ENCODE measurements around the gene RAB26. TPM values are rescaled to one million over a fixed set of nuclear protein-coding genes. Genes with fewer than 3 reads are reported as not detected.

The RAB26 gene
- total RNA-seq, 2 donors from 2014 or later, result 1.8 to 5.1 TPM

DNA sequence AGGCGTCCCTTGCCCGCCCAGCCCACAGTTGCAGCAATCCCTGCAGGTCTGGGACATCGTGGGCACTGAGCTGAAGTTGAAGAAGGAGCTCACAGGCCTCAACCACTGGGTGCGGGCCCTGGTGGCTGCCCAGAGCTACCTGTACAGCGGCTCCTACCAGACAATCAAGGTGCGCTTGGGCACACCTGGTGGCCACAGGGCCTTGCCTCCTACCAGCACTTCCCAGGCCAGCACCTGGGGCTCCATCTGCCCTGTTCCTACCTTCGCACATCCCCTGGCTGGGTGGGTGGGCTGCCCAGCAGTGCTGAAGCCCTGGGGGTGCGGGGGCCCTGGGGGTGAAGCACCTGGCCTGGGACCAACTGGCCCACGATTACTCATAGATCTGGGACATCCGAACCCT lies 27.0 kb downstream of the RAB26 start:
- TF ChIP-seq, protein P1, sequence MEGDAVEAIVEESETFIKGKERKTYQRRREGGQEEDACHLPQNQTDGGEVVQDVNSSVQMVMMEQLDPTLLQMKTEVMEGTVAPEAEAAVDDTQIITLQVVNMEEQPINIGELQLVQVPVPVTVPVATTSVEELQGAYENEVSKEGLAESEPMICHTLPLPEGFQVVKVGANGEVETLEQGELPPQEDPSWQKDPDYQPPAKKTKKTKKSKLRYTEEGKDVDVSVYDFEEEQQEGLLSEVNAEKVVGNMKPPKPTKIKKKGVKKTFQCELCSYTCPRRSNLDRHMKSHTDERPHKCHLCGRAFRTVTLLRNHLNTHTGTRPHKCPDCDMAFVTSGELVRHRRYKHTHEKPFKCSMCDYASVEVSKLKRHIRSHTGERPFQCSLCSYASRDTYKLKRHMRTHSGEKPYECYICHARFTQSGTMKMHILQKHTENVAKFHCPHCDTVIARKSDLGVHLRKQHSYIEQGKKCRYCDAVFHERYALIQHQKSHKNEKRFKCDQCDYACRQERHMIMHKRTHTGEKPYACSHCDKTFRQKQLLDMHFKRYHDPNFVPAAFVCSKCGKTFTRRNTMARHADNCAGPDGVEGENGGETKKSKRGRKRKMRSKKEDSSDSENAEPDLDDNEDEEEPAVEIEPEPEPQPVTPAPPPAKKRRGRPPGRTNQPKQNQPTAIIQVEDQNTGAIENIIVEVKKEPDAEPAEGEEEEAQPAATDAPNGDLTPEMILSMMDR (IDR thresholded peaks at IDR 0.05), result no peak
- TF ChIP-seq POLR2A (IDR thresholded peaks at IDR 0.05) (no peak), POLR2AphosphoS5 (IDR thresholded peaks at IDR 0.05) (no peak)
- Histone ChIP-seq H3K4me1 (replicated peaks) (no peaks in the 10 kb centered on the region), H3K9me3 (no peaks in the 10 kb centered on the region), H3K27ac (no peak overlapping the region), H3K27me3 (replicated peaks; ENCODE audit: insufficient read depth) (no peaks in the 10 kb centered on the region), H3K36me3 (peaks cover 7 to 14% of the 10 kb centered on the region in 2 donors), H3K4me3 (no peak overlapping the region)
- 95% methylated on average over 6 of the region's 10 CpGs for WGBS
- intact Hi-C loops (cut with DNase I), result no loop called here
- DNase-seq (ENCODE audit: low spot score), result no peak

DNA sequence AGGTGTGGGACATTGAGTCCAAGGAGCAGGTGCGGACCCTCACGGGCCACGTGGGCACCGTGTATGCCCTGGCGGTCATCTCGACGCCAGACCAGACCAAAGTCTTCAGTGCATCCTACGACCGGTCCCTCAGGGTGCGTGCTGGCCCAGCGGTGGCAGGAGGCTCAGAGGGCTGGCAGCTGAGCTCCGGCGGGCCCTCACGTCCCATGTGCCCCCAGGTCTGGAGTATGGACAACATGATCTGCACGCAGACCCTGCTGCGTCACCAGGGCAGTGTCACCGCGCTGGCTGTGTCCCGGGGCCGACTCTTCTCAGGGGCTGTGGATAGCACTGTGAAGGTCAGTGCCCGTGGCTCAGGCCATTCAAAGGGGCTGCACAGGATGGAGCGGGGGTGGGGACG lies 27.6 kb downstream of the RAB26 start:
- Histone ChIP-seq H3K4me1 (replicated peaks) (no peaks in the 10 kb centered on the region), H3K27me3 (replicated peaks; ENCODE audit: insufficient read depth) (no peaks in the 10 kb centered on the region), H3K36me3 (peaks cover 7 to 14% of the 10 kb centered on the region in 2 donors), H3K27ac (no peak overlapping the region), H3K4me3 (no peak overlapping the region), H3K9me3 (no peaks in the 10 kb centered on the region)
- 94% methylated on average over 11 of the region's 23 CpGs for WGBS
- intact Hi-C loops (cut with DNase I), result no loop called here
- no peak for DNase-seq (ENCODE audit: low spot score)
- no peak for TF ChIP-seq POLR2AphosphoS5 (IDR thresholded peaks at IDR 0.05)
- TF ChIP-seq, protein P1 (IDR thresholded peaks at IDR 0.05), result no peak

DNA sequence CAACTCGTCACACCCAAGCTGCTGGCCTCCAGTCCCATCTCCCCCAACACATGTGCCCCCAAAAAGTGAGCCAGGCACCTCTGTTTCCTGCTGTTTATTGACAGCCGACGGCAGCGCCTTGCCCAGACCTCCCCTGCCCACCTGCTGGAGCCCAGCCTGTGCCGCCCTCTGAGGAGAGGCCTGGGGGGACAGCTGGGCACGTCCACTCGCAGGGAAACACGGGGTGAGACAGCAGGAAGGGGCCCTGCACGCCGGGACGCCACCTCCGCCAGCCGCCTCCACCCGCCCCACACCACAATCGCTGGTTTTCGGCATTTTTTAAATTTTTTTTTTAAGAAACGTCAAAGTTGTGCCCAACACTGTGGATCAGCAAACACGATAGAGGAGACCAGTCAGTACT lies 28.7 kb downstream of the RAB26 start:
- H3K4me3 ChIP-seq, result no peak overlapping the region
- H3K27ac ChIP-seq, result no peak overlapping the region
- TF ChIP-seq, protein P1 (IDR thresholded peaks at IDR 0.05), result no peak
- no peak for TF ChIP-seq POLR2AphosphoS5 (IDR thresholded peaks at IDR 0.05)
- no peak for TF ChIP-seq POLR2A (IDR thresholded peaks at IDR 0.05)
- DNase-seq (ENCODE audit: low spot score), result no peak
- intact Hi-C loops (cut with DNase I), result no loop called here
- no peaks in the 10 kb centered on the region for H3K9me3 ChIP-seq
- H3K36me3 ChIP-seq, result peaks cover 7 to 14% of the 10 kb centered on the region in 2 donors
- H3K27me3 ChIP-seq (replicated peaks; ENCODE audit: insufficient read depth), result no peaks in the 10 kb centered on the region
- WGBS, result 91% methylated on average over 18 of the region's 18 CpGs
- no peaks in the 10 kb centered on the region for H3K4me1 ChIP-seq (replicated peaks)

DNA sequence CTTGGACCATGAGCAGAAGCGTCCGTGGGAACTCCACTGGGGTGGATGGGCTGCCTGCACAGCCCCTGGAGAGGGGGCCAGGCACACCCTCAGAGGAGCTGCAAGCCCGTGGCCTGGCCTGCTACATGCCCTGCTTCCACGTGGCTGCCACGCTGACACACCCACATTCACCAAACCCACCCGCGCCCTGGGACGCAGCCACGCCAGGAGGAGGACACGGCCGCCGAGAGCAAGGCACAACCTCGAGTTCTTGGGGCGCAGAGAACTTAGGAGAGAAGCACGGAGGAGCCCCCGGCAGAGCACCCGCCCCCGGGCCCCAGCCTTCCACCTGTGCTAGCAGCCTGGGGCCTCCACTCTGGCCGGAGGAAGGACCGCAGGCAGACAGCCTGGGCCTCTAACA lies 29.1 kb downstream of the RAB26 start:
- TF ChIP-seq POLR2A (IDR thresholded peaks at IDR 0.05) (no peak), POLR2AphosphoS5 (IDR thresholded peaks at IDR 0.05) (no peak)
- 90% methylated on average over 20 of the region's 20 CpGs for WGBS
- H3K36me3 ChIP-seq, result peaks cover 7 to 14% of the 10 kb centered on the region in 2 donors
- H3K9me3 ChIP-seq, result no peaks in the 10 kb centered on the region
- DNase-seq (ENCODE audit: low spot score), result no peak
- H3K4me3 ChIP-seq, result no peak overlapping the region
- H3K27ac ChIP-seq, result no peak overlapping the region
- intact Hi-C loops (cut with DNase I), result no loop called here
- H3K27me3 ChIP-seq (replicated peaks; ENCODE audit: insufficient read depth), result no peaks in the 10 kb centered on the region
- no peaks in the 10 kb centered on the region for H3K4me1 ChIP-seq (replicated peaks)

DNA sequence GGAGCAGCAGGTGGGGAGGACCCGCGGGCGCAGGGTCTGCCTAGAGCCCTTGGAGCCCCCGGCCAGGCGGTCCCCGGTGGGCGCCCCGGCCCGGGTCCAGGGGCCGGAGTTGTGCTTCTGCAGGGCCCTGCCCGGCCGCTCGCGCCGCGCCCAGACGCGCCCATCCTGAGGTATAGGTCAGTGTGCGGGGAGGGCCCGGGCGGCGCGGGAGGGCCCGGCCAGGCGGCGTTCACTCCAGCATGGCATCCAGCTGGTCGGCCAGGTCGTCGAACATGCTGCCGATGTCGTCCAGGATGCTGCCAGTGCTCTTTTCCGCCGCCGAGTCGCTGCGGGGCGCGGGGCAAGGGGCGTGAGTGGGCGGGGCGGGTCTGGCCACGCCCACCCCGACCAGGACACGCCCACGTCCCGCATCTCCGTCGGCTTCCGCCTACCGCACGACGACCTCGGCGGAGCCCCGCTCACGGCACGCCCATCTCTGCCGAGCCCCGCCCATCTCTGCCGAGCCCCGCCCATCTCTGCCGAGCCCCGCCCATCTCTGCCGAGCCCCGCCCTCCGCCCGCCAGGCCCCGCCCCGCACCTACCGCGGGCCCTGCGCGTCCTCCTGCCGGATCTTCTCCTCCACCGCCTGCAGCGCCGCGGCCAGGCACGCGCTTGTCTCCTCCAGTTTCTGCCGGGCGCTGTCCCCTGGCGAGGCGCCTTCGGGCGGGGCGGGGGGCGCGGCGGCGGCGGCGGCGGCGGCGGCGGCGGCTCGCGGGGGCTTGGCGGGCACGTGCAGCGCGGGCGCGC lies 30.1 kb downstream of the RAB26 start:
- H3K27ac ChIP-seq, result no peak overlapping the region
- intact Hi-C loops (cut with DNase I), result no loop called here
- DNase-seq (ENCODE audit: low spot score), result no peak
- 54% methylated on average over 37 of the region's 106 CpGs for WGBS
- H3K4me3 ChIP-seq, result no peak overlapping the region
- no peaks in the 10 kb centered on the region for H3K9me3 ChIP-seq
- peaks cover 6 to 9% of the 10 kb centered on the region in 2 donors for H3K36me3 ChIP-seq
- TF ChIP-seq POLR2AphosphoS5 (IDR thresholded peaks at IDR 0.05) (no peak), POLR2A (IDR thresholded peaks at IDR 0.05) (no peak)
- TF ChIP-seq, protein P1 (IDR thresholded peaks at IDR 0.05), result no peak
- H3K27me3 ChIP-seq (replicated peaks; ENCODE audit: insufficient read depth), result no peaks in the 10 kb centered on the region
- no peaks in the 10 kb centered on the region for H3K4me1 ChIP-seq (replicated peaks)
